GM23338 (cell line): ENCODE data around the gene NCS1. TPM values are rescaled to one million over a fixed set of nuclear protein-coding genes. Genes with fewer than 3 reads are reported as not detected.

Source experiments
- ATAC-seq: fragments of 200-7000 bp; cut with Tn5 transposase; 3 replicates; pipeline ENCODE4 v1.9.1; 2020
- DNase-seq: peaks from one replicate; pipeline ENCODE4 v3.0.0-alpha.2; 2015; ENCODE audit warnings: low spot score
- H2AFZ ChIP-seq: fragments of 200-600 bp; sonication (generic); 2 replicates; pipeline ENCODE4 v1.8.0; 2016; ENCODE audit warnings: antibody characterized with exemption, mild to moderate bottlenecking, moderate library complexity
- H3F3A ChIP-seq: fragments of 200-600 bp; sonication (generic); replicated peaks from 2 replicates; pipeline ENCODE4 v1.8.0; 2017; ENCODE audit warnings: antibody characterized with exemption, mixed run types, low read depth
- H3K27ac ChIP-seq: fragments of 200-600 bp; sonication (generic); 2 replicates; pipeline ENCODE4 v1.6.1; 2016; ENCODE audit warnings: low read depth
- H3K27me3 ChIP-seq: fragments of 200-600 bp; sonication (generic); 2 replicates; pipeline ENCODE4 v1.8.0; 2016; ENCODE audit warnings: mild to moderate bottlenecking, mixed run types, moderate library complexity; ENCODE audit not compliant: insufficient read depth
- H3K36me3 ChIP-seq: fragments of 200-600 bp; sonication (generic); 2 replicates; pipeline ENCODE4 v1.8.0; 2016; ENCODE audit warnings: mild to moderate bottlenecking; ENCODE audit not compliant: insufficient read depth
- H3K4me1 ChIP-seq: fragments of 200-600 bp; sonication (generic); 2 replicates; pipeline ENCODE4 v1.8.0; 2016; ENCODE audit warnings: mild to moderate bottlenecking, moderate library complexity; ENCODE audit not compliant: insufficient read depth
- H3K4me2 ChIP-seq: fragments of 200-600 bp; sonication (generic); 2 replicates; pipeline ENCODE4 v1.7.1; 2017; ENCODE audit warnings: mixed run types
- H3K4me3 ChIP-seq: fragments of 200-600 bp; sonication (generic); 2 replicates; pipeline ENCODE4 v1.6.1; 2016; ENCODE audit warnings: mixed run types
- H3K79me2 ChIP-seq: fragments of 200-600 bp; sonication (generic); replicated peaks from 2 replicates; pipeline ENCODE4 v1.8.0; 2017; ENCODE audit warnings: mild to moderate bottlenecking; ENCODE audit not compliant: insufficient read depth
- H3K9me2 ChIP-seq: fragments of 200-600 bp; sonication (generic); 2 replicates; pipeline ENCODE4 v1.8.0; 2017; ENCODE audit not compliant: insufficient read depth
- H4K20me1 ChIP-seq: fragments of 200-600 bp; sonication (generic); replicated peaks from 2 replicates; pipeline ENCODE4 v1.8.0; 2017; ENCODE audit warnings: mild to moderate bottlenecking; ENCODE audit not compliant: insufficient read depth
- H3K27ac Mint-ChIP-seq: 2 replicates; pipeline ENCODE4 v1.8.0; 2020; ENCODE audit warnings: inconsistent platforms, mild to moderate bottlenecking, moderate library complexity, mixed read lengths
- H3K27me3 Mint-ChIP-seq: 3 replicates; pipeline ENCODE4 v1.8.0; 2022; ENCODE audit warnings: low read depth, mild to moderate bottlenecking, moderate library complexity, mixed read lengths, inconsistent platforms; ENCODE audit not compliant: insufficient read depth, poor library complexity
- H3K36me3 Mint-ChIP-seq: 3 replicates; pipeline ENCODE4 v1.8.0; 2021; ENCODE audit warnings: low read depth, mild to moderate bottlenecking, inconsistent platforms, moderate library complexity, mixed read lengths
- H3K4me1 Mint-ChIP-seq: 3 replicates; pipeline ENCODE4 v1.8.0; 2020; ENCODE audit warnings: mild to moderate bottlenecking, inconsistent platforms, mixed read lengths
- H3K4me3 Mint-ChIP-seq: 3 replicates; pipeline ENCODE4 v1.8.0; 2021; ENCODE audit warnings: moderate library complexity, mild to moderate bottlenecking, inconsistent platforms, mixed read lengths
- H3K9me3 Mint-ChIP-seq: 3 replicates; pipeline ENCODE4 v1.8.0; 2020; ENCODE audit warnings: moderate library complexity, mild to moderate bottlenecking, inconsistent platforms, mixed read lengths
- EZH2 ChIP-seq: fragments of 200-600 bp; sonication (generic); IDR thresholded peaks from one replicate; pipeline ENCODE4 v1.8.0; 2017; ENCODE audit warnings: antibody characterized with exemption, mild to moderate bottlenecking, low read depth; ENCODE audit not compliant: unreplicated experiment
- EZH2phosphoT487 ChIP-seq: fragments of 200-600 bp; sonication (generic); IDR thresholded peaks from one replicate; pipeline ENCODE4 v1.8.1; 2018; ENCODE audit warnings: antibody characterized with exemption; ENCODE audit not compliant: unreplicated experiment
- NANOG ChIP-seq: IDR thresholded peaks from 2 replicates; pipeline ENCODE4 v1.6.1; 2016; ENCODE audit warnings: antibody characterized with exemption, borderline replicate concordance
- POLR2AphosphoS5 ChIP-seq: IDR thresholded peaks from 2 replicates; pipeline ENCODE4 v1.6.1; 2016; ENCODE audit warnings: antibody characterized with exemption, low read depth
- ZNF114 ChIP-seq: fragments of 250-450 bp; sonication (Bioruptor Pico); IDR thresholded peaks from 2 replicates; pipeline ENCODE4 v1.5.0; 2020; ENCODE audit warnings: mild to moderate bottlenecking, moderate library complexity
- ZNF331 ChIP-seq: fragments of 250-450 bp; sonication (Bioruptor Pico); IDR thresholded peaks from 2 replicates; pipeline ENCODE4 v1.5.0; 2020; ENCODE audit warnings: low read depth, mild to moderate bottlenecking, moderate library complexity
- polyA plus RNA-seq: library from polyadenylated mRNA; unstranded; fragments of >200 nt; fragmentation: Nextera tagmentation; extraction: Ambion mirVana; gene quantifications from 2 replicates; pipeline ENCODE4 v1.2.1, GENCODE V29; 2016
- total RNA-seq: library from RNA; depleted of rRNA; stranded (reverse); fragments of >200 nt; shearing (Covaris generic); gene quantifications from 2 replicates; pipeline ENCODE4 v1.2.3, GENCODE V29; 2014
- TF ChIP-seq, protein P1 (sequence below): IDR thresholded peaks from one replicate; pipeline ENCODE4 v1.6.1; 2018; ENCODE audit warnings: antibody characterized with exemption; ENCODE audit not compliant: unreplicated experiment
- TF ChIP-seq, protein P2 (sequence below): IDR thresholded peaks from 2 replicates; pipeline ENCODE4 v1.6.1; 2016; ENCODE audit warnings: antibody characterized with exemption

NCS1 gene
- total and polyA plus RNA-seq, 2 experiments from 2014 or later = 8.2 to 34.3 TPM

- peaks cover 9% of the 10 kb centered on the region for H3K27me3 Mint-ChIP-seq
- H3K4me3 Mint-ChIP-seq = no peak overlapping the region
- Histone ChIP-seq H3K4me1 (peaks cover 16% of the 10 kb centered on the region), H3F3A (no peaks in the 10 kb centered on the region), H4K20me1 (no peaks in the 10 kb centered on the region), H3K27me3 (no peaks in the 10 kb centered on the region), H3K36me3 (no peaks in the 10 kb centered on the region), H3K4me2 (no peak overlapping the region), H3K79me2 (no peaks in the 10 kb centered on the region), H3K27ac (no peak overlapping the region), H3K4me3 (no peak overlapping the region), H2AFZ (no peak overlapping the region), H3K9me2 (no peaks in the 10 kb centered on the region)
- H3K36me3 Mint-ChIP-seq = no peaks in the 10 kb centered on the region
- H3K27ac Mint-ChIP-seq = no peak overlapping the region
- TF ChIP-seq POLR2AphosphoS5 = no peak
- TF ChIP-seq EZH2 = no peak
- TF ChIP-seq EZH2phosphoT487 = no peak
- TF ChIP-seq NANOG = no peak
- no peak for TF ChIP-seq ZNF114 (CRISPR knock-in tag)
- no peak for TF ChIP-seq ZNF331 (CRISPR knock-in tag)
- TF ChIP-seq, protein P1, sequence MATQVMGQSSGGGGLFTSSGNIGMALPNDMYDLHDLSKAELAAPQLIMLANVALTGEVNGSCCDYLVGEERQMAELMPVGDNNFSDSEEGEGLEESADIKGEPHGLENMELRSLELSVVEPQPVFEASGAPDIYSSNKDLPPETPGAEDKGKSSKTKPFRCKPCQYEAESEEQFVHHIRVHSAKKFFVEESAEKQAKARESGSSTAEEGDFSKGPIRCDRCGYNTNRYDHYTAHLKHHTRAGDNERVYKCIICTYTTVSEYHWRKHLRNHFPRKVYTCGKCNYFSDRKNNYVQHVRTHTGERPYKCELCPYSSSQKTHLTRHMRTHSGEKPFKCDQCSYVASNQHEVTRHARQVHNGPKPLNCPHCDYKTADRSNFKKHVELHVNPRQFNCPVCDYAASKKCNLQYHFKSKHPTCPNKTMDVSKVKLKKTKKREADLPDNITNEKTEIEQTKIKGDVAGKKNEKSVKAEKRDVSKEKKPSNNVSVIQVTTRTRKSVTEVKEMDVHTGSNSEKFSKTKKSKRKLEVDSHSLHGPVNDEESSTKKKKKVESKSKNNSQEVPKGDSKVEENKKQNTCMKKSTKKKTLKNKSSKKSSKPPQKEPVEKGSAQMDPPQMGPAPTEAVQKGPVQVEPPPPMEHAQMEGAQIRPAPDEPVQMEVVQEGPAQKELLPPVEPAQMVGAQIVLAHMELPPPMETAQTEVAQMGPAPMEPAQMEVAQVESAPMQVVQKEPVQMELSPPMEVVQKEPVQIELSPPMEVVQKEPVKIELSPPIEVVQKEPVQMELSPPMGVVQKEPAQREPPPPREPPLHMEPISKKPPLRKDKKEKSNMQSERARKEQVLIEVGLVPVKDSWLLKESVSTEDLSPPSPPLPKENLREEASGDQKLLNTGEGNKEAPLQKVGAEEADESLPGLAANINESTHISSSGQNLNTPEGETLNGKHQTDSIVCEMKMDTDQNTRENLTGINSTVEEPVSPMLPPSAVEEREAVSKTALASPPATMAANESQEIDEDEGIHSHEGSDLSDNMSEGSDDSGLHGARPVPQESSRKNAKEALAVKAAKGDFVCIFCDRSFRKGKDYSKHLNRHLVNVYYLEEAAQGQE = no peak
- TF ChIP-seq, protein P2, sequence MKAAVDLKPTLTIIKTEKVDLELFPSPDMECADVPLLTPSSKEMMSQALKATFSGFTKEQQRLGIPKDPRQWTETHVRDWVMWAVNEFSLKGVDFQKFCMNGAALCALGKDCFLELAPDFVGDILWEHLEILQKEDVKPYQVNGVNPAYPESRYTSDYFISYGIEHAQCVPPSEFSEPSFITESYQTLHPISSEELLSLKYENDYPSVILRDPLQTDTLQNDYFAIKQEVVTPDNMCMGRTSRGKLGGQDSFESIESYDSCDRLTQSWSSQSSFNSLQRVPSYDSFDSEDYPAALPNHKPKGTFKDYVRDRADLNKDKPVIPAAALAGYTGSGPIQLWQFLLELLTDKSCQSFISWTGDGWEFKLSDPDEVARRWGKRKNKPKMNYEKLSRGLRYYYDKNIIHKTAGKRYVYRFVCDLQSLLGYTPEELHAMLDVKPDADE = no peak
- H3K4me1 Mint-ChIP-seq = peaks cover 8% of the 10 kb centered on the region
- ATAC-seq (no peak), DNase-seq (no peak)
- no peaks in the 10 kb centered on the region; the same call in 2 of the 3 replicates for H3K9me3 Mint-ChIP-seq
Measured at GRCh38 chr9:130158001-130158400, 14.2 kb upstream of the NCS1 start.

DNA sequence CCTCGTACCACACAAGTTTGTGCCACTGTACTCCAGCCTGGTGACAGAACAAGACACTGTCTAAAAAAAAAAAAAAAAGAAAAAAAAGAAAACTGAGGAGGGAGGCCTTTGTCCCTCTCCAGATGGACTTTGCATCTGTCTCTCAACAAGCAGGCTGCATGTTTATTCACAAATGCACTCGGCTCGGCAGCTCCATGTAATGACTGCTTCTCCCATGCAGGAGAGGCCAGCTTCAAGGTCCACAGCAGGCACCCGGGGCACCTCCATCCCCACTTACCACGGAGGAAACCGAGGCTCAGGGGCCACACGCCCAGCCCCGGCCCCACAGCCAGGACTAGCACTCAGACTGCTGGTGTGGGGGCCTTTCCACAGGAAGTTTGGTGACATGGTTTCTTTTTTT lies 13.1 kb upstream of the NCS1 start:
- no peaks in the 10 kb centered on the region for H3K9me2 ChIP-seq
- no peak overlapping the region for H3K4me2 ChIP-seq
- H3F3A ChIP-seq = no peaks in the 10 kb centered on the region
- ATAC-seq (no peak), DNase-seq (no peak)
- TF ChIP-seq, protein P2 = no peak
- TF ChIP-seq ZNF331 (CRISPR knock-in tag) = no peak
- TF ChIP-seq EZH2phosphoT487 = no peak
- no peak for TF ChIP-seq EZH2
- Mint-ChIP-seq H3K4me3 (no peak overlapping the region), H3K9me3 (no peaks in the 10 kb centered on the region; the same call in 2 of the 3 replicates), H3K27me3 (peaks cover 6% of the 10 kb centered on the region), H3K36me3 (no peaks in the 10 kb centered on the region), H3K27ac (no peak overlapping the region), H3K4me1 (peaks cover 2% of the 10 kb centered on the region; the same call in 1 of the 3 replicates)
- no peaks in the 10 kb centered on the region for H3K79me2 ChIP-seq
- no peak overlapping the region for H2AFZ ChIP-seq
- H3K27me3 ChIP-seq = no peaks in the 10 kb centered on the region
- peaks cover 7% of the 10 kb centered on the region; the same call in 1 of the 2 replicates for H3K4me1 ChIP-seq
- H4K20me1 ChIP-seq = no peaks in the 10 kb centered on the region
- no peaks in the 10 kb centered on the region for H3K36me3 ChIP-seq
- no peak overlapping the region for H3K27ac ChIP-seq
- H3K4me3 ChIP-seq = no peak overlapping the region
